Activated T-cell treated with anti-CD3 and anti-CD28 coated beads for 24 hours (primary cell): Measurements from ENCODE around the gene CENPH.
"Not testable (repeated sequence)": the region's sequence is repeated elsewhere in the genome, so short reads cannot be mapped to it uniquely, and the experiment has no call there.

Source experiments
- DNase-seq: peaks from one replicate; pipeline ENCODE4 v3.0.0-alpha.2; 2020; ENCODE audit warnings: low read depth

Gene CENPH

DNA sequence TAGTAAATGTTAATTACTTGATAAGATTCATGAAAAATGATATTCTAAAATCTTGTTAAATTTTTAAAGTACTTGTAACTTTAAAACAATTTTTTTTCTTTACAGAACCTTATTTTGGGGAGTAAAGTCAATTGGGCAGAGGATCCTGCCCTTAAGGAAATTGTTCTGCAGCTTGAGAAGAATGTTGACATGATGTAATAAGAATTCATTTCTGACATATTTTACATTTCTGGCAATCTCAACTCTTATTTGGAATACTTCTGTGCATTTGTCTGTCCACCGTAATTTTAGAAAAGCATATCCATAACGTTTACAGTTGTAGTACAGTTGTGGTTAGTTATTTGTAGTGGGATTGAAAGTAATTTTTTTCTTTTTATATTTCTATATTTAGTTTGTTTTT is 20.2 kb downstream of the CENPH start:
- no peak for DNase-seq

DNA sequence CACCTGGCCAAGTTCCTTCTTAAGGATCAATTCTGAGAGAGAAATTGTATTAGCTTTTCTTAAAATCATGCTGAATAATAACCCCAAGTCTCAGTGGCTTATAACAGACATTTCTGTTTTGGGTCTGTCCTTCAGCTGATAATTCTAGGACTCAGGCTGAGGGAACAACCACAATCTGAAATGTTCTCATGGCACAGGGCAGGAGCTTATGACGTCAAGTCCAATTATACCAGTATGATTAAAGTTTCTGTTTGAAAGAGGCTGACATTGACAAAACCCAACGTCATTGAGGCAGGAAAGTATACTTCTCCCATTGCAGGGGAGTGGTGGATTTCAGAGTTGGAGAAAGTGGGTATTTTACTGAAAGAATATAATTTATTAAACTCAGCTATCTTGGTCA is 21.8 kb downstream of the CENPH start:
- DNase-seq: no peak

DNA sequence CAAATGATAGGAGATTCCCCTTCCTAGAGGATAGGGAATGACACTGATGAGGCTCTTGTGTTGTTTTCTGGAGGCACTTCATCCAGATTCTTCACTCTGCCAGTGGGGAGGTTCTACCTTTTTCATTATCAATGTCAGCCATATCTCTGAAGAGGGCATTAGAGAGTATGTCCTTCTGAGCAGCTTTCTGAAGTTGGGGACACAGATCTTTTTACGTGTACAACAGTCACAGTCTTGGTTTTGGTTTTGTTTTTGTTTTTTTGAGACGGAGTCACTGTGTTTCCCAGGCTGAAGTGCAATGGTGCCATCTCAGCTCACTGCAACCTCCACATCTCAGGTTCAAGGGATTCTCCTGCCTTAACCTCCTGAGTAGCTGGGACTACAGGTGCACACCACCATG is 22.6 kb downstream of the CENPH start:
- DNase-seq: no peak

DNA sequence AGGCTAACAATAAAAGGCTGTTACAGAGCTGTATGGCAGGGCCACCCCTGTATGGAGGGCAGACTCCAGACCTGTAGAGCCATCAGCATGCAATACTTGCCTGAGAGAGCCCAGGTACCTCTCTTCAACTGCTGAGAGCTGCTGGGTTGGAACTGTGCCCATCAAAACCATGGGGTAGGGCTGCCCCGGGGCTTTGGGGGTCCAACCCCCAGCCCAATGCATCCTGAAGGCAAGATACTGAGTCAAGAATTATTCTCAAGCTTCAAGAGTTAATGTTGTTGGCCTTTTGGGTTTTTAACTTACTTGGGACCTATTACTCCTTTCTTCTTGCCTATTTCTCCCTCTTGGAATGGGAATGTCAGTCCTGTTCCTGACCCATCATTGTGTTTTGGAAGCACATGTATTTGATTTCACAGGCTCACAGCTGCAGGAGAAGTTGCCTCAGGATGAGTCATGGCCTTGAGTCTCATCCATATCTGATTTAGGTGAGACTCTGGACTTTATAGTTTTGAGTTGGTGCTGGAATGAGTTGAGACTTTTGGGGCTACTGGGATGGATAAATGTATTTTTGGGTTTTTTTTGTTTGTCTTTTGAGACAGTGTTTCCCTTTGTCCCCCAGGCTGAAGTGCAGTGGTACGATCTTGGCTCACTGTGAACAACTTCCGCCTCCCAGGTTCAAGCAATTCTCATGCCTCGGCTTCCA is 24.3 kb downstream of the CENPH start:
- no peak for DNase-seq

DNA sequence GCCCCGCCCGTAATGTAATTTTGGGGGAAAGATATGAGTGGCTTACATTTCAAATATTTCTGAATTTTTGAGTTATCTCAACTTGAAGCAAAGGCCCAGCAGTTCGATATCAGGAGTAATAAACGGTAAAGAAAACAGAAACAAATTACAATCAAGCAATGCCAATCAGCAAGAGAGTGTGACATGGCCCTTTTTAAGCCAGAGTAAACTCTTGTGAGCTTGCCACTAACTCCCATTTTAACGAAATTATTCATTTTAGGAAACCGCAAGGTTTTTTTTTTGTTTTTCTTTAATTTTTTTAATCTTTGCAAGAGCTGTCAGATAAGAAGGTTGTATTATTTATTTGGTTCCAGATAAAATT is 27.7 kb downstream of the CENPH start:
- DNase-seq: no peak

DNA sequence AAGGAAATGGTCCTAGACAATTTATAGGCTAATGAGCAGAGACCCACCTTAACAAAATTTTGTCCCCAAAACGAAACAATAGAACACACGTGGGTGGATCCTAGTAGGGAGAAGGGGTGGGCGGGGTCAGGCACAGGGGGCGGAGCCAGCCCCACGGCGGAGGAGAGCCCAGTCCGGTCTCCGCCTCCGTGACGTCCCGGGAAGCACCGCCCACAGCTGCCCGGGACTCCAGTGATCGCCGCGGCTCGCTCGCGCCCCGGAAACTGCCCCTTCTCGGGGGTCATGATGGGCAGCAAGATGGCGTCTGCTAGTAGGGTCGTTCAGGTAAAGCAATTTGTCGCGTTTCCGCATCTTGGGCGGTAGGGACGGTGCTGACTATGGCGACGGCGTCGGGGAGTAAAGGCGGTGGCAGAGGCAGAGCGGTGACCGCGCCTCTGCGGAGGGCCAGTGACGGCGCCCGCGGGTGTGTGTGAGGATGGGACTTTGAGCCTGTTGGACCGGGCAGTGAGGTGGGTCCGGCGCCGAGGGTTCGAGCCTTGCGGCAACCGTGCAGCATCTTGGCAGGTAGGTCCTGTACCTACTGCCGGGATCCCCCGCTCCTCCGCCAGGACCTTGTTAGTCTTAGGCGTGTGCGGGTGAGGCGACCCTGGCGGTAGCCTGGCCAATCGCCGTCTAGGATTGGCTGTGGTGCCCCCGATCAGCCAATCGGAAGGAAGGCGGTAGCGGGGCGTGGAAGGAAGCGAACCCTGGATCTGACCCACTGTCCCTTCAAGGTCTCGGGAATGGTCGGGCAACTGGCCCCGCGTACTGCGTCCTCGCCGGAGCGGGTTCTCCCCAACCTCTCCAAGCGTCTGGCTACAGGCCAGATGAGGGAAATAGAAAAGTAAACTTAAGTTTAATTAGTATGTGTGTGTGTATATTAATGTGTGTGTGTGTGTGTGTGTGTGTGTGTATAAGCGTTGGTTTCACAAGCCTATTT is 28.5 kb downstream of the CENPH start:
- DNase-seq: peak; percentile 91

DNA sequence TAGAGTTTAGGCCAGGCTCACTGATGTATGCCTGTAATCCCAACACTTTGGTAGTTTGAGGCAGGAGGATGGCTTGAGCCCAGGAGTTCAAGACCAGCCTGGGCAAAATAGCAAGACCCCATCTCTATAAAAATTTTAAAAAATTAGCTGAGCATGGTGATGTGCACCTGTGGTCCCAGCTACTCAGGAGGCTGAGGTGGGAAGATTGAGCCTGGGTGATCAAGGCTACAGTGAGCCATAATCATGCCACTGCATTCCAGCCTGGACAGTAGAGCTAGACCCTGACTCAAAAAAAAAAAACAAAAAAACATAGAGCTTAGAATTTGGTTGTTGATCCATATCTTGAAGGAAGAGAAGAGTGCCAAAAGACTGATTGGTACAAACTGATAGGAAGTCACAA is 30.6 kb downstream of the CENPH start:
- DNase-seq: no peak

DNA sequence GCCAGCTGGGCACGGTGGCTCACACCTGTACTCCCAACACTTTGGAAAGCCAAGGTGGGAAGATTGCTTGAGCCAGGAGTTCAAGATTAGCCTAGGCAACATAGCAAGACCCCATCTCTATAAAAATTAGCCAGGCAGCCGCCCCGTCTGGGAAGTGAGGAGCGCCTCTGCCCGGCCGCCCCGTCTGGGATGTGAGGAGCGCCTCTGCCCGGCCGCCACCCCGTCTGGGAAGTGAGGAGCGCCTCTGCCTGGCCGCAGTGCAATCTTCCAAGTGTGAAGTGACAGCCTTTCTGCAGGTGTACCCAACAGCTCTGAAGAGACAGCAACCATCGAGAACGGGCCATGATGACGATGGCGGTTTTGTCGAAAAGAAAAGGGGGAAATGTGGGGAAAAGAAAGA is 31.0 kb downstream of the CENPH start:
- DNase-seq: not testable (repeated sequence)

DNA sequence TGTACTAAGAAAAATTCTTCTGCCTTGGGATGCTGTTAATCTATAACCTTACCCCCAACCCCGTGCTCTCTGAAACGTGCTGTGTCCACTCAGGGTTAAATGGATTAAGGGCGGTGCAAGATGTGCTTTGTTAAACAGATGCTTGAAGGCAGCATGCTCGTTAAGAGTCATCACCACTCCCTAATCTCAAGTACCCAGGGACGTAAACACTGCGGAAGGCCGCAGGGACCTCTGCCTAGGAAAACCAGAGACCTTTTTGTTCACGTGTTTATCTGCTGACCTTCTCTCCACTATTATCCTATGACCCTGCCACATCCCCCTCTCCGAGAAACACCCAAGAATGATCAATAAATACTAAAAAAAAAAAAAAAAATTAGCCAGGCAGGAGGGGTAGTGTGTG is 31.4 kb downstream of the CENPH start:
- not testable (repeated sequence) for DNase-seq

DNA sequence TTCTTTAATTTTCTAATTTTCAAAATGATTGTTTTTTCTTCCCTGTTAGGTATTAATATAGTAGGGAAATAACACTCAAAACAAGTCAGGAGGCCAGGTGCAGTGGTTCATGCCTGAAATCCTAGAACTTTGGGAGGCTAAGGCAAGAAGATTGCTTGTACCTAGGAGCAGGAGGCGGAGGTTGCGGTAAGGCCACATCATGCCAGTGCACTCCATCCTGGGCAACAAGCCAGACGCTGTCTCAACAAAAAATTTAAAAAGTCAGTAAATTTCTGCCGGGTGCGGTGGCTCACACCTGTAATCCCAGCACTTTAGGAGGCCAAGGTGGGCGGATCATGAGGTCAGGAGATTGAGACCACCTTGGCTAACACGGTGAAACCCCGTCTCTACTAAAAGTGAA is 35.1 kb downstream of the CENPH start:
- no peak for DNase-seq

DNA sequence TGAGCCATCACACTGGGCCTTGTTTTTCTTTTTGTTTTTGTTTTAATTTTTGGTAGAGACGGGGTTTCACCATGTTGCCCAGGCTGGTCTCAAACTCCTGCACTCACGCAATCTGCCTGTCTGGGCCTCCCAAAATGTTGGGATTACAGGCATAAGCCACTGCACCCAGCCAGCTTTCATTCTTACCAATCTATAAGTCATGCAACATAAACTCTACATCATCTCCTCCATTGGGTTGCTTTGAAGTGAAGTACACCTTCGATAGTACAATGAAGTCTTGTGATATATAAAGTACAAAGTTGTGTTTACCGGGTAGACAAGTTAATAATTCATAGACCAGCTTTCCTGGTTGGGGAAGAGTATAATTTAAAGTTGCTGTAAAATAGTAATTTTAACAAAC is 36.5 kb downstream of the CENPH start:
- DNase-seq: no peak

DNA sequence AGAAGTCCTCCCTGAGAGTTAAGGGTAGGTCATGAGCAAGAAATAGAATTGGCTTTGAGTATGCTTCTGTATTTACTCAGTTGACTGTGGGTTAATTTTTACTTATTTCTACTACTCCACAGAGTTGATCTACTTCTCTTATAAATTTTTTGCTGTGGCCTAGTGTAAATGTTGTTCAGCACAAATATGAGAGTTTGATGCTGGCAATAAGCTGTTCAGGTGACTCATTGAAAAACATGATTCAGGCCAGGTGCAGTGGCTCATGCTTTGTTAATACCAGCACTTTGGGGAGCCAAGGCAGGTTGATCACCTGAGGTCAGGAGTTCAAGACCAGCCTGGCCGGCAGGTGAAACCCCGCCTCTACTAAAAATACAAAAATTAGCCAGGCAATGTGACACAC is 40.8 kb downstream of the CENPH start:
- no peak for DNase-seq

DNA sequence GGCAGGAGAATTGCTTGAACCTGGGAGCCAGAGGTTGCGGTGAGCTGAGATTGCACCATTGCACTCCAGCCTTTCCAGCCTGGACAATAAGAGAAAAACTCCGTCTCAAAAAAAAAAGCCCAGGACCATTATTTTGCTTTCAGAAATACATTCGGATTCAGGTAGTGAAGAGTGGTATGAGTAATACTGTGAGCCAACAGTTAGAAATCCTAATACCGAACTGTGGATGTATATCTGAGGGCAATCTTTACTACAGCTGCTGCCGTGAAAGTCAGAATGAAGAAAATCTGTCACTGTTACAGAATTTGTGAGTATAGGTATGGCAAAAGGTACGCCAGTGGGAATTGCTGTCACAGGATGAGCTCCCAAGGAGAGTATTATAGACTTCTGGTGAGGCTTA is 41.9 kb downstream of the CENPH start:
- DNase-seq: no peak

DNA sequence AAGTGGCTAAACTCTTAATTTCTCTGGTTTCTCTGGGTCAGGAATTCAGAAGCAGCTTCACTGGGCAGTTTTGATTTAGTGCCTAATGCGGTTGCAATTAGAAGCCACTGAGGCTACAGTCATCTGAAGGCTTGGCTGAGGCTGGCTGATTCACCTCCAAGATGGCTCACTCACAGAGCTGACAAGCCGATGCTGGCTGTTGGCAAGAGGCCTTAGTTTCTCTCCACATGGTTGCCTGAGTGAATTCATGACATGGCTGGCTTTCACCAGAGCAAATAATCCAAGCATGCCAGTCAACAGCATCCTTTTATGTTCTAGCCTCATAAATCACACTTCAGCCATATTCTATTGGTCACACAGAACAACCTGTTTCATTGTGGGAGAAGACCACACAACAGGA is 42.5 kb downstream of the CENPH start:
- DNase-seq: no peak

DNA sequence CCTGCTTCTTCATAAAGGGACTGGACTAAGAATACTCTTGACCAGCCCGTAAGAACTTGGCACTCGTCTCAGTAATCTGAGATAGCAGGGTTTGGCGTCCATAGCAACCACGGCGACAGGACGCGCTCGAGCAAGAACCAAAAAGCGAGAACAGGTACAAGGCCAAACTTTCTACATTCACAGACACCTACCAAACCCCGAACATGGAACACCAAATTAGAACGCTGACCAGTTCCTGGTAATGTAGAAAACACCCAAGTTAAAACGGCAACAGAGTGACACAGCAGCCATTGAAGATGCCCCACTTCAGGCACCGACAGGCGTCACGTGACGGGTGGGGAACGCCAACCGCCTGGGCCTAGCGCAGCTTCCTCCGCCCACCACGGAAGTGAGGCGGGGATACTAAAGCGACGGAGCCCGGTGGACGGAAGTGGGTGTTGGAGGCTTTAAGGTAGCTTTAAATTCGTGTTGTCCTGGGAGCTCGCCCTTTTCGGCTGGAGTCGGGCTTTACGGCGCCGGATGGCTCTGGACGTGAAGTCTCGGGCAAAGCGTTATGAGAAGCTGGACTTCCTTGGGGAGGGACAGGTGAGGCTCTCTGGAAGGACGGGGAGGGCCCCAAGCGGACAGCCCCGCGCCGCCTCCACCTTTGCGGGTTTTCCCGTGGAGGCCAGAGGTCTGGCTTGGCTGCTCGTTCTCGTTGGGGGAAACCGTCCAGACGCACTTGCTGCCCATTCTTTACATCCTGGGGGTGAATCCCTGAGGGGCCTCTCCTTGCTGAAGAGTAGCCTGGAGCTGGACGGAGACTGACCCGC is 45.3 kb downstream of the CENPH start, which contains the start of gene CDK7:
TSS of gene CDK7 (plus strand) at position 430 of the 812 bp plus-strand sequence. CDS start at position 520, 90 bp downstream.
- DNase-seq: peak; percentile 89

DNA sequence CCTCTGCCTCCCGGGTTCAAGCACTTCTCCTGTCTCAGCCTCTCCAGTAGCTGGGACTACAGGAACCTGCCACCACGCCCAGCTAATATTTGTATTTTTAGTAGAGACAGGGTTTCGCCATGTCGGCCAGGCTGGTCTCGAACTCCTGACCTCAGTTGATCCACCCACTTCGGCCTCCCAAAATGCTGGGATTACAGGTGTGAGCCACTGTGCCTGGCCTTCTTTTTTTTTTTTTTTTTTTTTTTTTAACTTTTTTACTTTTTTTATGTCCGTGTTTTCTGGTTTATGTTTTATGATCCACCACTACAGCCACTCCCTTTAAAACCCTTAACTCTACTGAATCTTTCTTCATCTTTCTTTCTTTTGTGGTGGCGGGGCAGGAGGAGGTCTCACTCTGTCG is 47.4 kb downstream of the CENPH start:
- not testable (repeated sequence) for DNase-seq

DNA sequence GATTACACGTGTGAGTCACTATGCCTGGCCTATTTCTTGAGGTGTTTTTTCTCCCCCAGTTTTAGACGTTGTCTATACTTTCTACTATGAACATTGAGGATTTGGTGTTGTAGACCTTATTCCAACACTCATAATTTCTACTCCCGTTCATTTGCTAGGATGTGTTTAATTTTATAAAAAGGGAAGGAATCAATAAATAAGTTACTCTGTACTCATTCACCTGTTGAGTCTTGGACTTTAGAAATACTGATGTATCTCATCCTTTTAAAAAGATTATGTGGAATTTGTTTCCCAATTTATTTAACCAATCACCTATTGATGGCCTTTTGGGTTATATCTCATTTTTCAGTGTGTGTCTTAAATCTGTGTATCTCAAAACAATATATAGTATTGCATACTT is 48.5 kb downstream of the CENPH start:
- DNase-seq: no peak

DNA sequence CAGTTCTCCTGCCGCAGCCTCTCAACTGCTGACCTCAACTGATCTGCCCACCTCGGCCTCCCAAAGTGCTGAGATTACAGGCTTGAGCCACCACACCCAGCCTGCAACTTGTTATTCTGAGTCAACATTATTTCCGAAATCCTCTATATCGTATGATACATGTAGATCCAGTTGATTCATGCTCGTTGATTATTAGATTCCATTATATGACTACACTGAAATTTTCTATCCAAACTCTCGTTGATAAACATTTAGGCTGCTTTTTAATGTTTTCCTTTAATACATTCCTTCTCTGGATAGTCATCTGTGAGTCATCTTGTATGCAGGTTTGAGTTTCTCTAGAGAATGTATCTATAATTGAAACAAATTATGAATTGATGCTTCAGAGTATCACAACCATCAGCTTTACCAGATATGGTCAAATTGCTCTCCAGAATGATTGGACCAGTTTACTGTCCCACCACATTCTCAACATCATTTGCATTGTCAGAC is 49.4 kb downstream of the CENPH start:
- no peak for DNase-seq

DNA sequence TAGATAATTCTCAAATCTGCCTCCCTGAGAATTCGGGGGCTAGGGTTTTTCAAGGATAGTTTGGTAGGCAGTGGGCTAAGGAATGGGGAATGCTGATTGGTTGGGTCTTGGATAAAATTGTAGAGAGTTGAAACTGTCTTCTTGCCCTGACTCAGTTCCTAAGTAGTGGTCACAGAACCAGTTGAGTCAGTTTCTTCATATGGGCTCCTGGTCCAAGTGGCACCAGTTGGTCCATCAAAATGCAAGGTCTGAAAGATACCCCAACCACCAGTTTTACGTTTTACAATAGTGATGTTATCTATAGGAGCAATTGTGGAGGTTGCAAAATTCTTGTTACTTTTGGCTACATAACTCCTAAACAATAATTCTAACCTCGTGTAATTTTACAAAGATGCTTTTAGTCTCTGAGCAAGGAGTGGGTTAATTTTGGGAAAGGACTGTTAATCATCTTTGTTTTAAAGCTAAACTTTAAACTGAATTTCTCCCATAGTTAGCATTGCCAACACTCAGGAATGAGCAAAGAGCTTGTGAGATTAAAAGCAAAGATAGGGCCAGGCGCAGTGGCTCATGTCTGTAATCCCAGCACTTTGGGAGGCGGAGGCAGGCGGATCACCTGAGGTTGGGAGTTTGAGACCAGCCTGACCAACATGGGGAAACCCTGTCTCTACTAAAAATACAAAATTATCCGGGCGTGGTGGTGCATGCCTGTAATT is 53.0 kb downstream of the CENPH start:
- DNase-seq: no peak

DNA sequence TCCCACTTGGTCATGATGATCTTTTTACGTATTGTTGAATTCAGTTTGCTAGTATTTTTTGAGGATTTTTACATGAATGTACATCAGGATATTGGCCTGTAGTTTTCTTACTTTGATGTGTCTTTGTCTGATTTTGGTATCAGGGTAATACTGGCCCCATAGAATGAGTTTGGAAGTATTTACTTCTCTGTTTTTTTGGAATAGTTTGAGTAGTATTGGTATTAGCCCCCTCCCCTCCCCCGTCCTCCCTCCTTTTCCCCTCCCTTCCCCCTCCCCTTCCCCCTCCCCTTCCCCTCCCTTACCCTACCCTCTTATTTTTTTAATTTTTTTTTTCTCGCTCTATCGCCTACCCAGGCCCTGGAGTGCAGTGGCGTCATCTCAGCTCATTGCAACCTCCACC is 55.6 kb downstream of the CENPH start:
- DNase-seq: no peak

DNA sequence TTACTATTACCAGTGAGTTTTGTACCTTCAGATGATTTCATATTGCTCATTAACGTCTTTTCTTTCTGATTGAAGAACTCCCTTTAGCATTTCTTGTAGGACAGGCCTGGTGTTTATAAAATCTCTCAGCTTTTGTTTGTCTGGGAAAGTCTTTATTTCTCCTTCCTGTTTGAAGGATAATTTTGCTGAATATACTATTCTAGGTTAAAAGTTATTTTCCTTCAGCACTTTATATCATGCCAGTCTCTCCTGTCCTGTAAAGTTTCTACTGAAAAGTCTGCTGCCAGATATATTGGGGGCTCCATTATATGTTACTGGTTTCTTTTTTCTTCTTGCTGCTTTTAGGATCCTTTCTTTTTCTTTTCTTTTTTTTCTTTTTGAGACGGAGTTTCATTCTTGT is 58.6 kb downstream of the CENPH start:
- no peak for DNase-seq

DNA sequence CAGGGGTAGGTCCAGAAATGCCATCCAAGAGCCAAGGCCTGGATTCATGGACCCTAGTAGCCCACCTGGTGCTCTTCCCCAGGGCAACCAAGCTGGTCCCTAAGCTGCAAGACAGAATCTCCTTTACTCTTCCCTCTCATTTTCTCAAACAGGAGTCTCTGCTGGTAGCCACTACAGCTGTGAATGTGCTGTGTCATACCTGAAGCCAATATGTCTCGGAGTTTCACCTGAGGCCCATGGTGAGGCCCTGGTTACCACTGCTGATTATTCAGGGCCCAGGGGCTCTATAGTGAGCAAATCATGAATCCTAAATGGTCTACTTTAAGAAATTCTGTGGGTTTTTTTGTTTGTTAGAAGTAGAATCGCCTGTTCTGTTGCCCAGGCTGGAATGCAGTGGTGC is 61.2 kb downstream of the CENPH start:
- no peak for DNase-seq
